ENCODE measurements around the gene LHFPL2.

- TF ChIP-seq, protein P1, sequence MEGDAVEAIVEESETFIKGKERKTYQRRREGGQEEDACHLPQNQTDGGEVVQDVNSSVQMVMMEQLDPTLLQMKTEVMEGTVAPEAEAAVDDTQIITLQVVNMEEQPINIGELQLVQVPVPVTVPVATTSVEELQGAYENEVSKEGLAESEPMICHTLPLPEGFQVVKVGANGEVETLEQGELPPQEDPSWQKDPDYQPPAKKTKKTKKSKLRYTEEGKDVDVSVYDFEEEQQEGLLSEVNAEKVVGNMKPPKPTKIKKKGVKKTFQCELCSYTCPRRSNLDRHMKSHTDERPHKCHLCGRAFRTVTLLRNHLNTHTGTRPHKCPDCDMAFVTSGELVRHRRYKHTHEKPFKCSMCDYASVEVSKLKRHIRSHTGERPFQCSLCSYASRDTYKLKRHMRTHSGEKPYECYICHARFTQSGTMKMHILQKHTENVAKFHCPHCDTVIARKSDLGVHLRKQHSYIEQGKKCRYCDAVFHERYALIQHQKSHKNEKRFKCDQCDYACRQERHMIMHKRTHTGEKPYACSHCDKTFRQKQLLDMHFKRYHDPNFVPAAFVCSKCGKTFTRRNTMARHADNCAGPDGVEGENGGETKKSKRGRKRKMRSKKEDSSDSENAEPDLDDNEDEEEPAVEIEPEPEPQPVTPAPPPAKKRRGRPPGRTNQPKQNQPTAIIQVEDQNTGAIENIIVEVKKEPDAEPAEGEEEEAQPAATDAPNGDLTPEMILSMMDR (IDR thresholded peaks at IDR 0.05), result peak in 1 of 4 experiments; percentile 27
- TF ChIP-seq POLR2A (IDR thresholded peaks at IDR 0.05) (no peak), POLR2AphosphoS5 (IDR thresholded peaks at IDR 0.05) (no peak)
These were observed 21.4 kb downstream of the LHFPL2 start for GRCh38 chr5:78627175-78627574.

Measured in prostate gland (tissue), 2 donors.